Stimulated activated CD4-positive, alpha-beta T cell treated with anti-CD3 and anti-CD28 coated beads, TNF-alpha, amount 100 ng/mL, for 1 hour (primary cell): Measurements from ENCODE around the gene HS6ST1.
"Not testable (repeated sequence)": the region's sequence is repeated elsewhere in the genome, so short reads cannot be mapped to it uniquely, and the experiment has no call there.

Source experiments
- DNase-seq, 3 donors: peaks; one replicate each; pipeline ENCODE4 v3.0.0-alpha.2; 2020; ENCODE audit warnings: low read depth in 3 of 3, low spot score in 1 of 3

The HS6ST1 gene

GRCh38 chr2:128322715-128323554 lies 4.3 kb upstream of the HS6ST1 start:
- no peak for DNase-seq

- peak; percentile 45 to 85 (median 66) for DNase-seq
Observed at GRCh38 chr2:128321784-128322714, 3.4 kb upstream of the HS6ST1 start.

DNA sequence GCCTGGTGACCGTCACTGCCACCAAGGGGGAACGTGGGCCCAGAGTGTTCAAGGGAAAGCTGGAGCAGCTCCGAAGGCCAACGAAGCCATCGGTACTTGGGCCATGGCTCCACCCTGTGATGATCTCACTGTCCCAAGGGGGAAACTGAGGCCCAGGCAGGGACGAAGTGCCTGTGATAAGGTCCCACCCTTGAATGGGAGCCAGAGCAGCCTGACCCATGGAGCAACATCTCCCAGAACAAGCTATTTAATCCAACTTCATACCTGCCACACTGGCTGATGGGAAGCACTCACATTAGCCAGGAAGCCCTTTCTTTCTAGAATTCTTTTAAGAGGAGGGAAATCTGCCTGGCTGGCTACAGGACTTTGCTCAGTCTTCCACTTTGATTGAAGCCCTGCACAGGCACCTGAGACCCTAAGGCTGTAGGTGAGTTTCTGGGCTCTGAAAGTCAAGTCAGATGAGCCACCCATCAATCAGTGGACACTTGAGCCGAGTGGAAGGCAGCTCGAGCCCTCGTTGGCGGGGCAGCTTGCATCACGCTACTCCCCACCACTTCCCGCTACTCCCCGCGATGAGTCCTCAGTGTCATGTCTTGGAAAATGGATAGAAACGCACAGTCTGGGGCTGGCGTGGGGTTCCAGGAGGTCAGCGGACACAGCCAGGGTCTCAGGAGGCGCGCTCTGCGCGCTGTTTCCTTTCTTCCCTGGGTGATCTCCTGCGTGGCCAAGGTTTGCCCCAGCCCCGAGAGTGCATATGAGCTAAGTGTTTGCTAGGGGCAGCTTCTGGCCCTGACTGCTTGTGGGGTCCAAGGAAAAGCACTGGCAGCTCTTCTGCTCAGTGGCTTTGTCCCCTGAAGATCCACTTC lies 2.5 kb upstream of the HS6ST1 start:
- DNase-seq, result no peak

DNA sequence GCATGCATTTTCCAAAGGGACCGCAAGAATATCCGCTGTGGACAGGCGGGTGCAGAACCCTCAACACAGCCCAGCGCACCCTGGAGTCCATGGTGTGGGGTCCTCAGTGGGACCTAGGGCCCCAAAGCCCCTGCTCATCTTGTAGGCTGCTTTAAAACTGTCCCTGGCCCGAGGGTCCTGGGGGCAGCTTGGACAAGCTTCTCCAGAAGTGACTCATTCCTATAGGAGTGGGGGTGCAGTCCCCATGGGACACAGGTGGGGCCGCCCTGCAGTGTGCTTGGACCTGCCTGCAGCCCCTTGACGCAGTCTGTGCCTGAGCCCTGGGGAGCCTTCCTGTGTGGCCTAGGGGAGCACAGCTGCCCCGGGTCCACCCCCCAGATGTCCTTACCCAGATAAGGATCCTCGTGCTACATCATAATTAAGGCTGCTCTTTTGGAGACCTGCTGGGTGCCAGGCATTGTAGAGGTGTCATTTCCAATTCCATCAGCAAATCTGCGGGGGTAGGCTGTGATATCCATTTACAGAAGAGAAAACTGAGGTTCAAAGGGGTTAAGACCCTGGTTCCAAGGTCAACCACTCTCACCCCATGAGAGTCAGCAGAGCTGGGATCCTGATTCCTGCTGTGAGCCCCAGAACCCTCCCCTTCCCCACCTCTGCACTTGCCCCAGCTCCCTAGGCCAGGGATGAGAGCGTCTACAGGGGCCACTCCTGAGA lies 1.7 kb upstream of the HS6ST1 start:
- no peak for DNase-seq

DNA sequence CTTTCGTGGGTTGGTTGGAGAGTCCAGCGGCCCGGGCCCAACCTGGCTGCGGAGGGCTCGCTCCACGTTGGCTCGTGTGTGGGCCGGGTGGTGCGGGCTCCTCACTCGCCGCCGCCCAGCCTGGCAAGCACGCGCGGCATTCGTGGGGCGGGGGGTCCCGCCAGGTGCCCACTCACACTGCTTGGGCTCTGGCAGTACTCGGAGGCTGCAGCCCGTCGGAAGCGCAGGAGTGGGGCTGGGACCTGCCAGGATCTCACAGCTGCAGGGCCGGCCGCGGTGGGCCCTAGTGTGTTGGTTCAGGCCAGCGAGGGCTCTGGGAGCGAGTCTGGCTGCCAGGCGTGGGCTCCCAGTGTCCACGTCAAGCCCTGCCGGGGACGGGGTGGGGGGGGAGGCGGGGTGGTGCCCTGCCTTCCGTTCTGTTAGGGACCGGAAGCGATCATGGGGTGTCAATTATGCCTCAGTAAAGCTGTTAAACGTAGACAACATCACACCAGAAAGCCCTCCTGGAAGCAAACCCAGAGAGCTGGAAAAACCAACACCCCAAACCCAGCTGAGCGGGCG lies 1.0 kb upstream of the HS6ST1 start:
- DNase-seq, result no peak

- DNase-seq, result not testable (repeated sequence)
Observed at GRCh38 chr2:128318245-128318644, 423 bp downstream of the HS6ST1 start.

- DNase-seq, result not testable (repeated sequence)
Observed at GRCh38 chr2:128317899-128318225, 806 bp downstream of the HS6ST1 start.

GRCh38 chr2:128317181-128317898 lies 1.3 kb downstream of the HS6ST1 start:
- no peak for DNase-seq

GRCh38 chr2:128316777-128317180 lies 1.9 kb downstream of the HS6ST1 start:
- DNase-seq, result no peak

- no peak for DNase-seq
Observed at GRCh38 chr2:128315829-128316776, 2.6 kb downstream of the HS6ST1 start.

DNA sequence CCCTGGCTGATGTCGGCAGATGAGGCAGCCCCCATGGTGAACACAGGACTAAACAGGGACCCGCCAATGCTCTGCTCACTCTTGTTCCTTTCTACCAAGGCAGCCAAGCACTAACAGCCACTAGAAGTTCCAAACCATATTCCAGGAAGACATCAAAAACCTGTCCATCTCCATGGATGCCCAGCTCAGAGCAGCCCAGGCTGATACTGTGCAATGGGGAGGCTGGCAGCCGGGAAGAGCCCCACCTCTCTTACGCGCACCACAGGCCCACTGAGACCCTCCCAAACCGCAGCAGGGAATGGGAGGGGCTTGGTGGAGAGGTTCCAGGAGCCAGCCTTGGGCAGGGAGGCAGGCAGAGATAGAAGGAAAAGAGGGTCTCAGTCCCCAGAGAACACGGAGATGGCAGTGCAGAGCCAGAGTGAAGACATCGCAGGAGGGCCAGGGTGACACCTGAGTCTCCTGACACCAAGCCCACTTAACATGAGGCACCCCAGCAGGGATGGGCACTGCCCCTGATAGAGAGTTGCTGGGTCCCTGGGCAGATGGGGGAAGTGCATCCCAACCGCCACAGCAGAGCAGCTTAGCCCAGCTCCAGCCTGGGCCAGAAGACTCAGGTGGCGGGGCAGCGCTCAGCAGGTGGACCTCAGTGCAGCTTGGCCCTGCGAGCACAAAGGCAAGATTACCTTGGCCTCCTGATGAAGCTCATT lies 3.4 kb downstream of the HS6ST1 start:
- no peak for DNase-seq

- no peak for DNase-seq
Observed at GRCh38 chr2:128314348-128315121, 4.1 kb downstream of the HS6ST1 start.

DNA sequence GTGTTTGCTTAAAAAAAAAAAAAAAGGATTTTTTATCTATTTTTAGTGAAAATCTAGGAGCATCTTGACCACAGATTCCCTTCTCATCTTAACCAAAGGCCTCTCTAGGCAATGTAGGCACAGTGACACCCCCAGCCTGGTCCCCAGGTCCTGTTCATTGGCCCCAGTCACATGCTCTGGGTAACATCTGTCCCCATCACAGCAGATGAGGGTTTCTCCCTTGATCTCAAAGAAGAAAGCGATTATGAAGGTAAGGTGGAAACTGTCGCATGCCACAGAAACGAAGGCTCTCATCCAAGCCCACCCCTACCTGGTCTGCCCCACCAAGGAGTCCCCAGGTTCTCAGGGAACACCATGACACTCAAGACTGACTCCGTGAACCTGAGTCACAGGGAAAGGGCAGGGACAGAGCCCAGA lies 4.7 kb downstream of the HS6ST1 start:
- DNase-seq, result no peak

DNA sequence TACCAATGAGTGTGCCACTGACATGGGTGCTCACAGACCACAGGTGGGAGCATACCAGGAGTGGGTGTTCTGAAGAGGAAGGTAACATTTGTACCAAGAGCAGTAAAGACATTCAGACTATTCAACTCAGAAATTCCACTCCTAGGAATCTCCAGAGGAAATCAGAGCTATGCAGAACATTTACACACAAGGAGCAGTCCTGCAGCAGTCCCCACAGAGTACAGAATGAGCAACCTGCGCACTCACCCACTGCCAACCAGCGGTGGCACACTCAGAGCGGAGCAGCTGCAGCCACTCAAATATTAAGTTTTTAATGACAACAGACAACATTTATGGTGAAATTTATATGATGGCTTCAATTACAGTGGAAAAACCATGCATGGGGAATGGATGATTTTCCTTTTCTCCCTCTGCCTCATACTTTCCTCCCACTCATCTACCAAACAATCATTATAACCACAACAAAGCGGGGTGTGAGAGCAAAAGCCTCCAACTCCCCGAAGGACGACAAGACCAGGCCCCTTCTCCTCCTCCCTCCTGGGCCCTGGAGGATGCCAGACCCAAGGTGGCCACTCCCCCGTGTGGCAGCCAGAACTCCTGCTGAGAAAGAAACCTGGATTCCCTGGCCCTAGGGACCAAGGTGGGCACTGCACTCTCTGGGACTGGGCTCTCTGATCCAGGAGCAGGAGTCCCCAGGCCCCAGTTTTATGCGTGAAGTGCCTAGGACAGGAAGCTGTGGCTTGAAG lies 5.4 kb downstream of the HS6ST1 start:
- no peak for DNase-seq

DNA sequence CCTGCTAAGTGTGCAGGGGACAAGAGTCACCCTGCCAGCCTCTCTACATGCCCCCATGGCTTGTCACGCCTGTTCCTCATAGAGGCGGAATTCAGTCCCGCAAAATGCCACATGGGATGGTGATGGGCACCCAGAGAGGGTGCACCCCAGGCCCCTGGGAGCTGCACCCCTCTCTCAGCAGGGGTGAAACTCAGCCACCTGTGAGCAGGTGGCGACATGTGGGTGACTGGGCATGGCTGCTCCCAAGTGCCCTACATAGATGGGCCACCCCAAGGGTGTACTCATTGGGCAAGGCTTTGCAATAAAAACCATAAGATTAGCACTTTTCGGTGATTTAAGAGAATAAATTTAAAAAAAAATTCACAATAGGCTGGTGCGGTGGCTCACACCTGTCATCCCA lies 6.3 kb downstream of the HS6ST1 start:
- no peak for DNase-seq

DNA sequence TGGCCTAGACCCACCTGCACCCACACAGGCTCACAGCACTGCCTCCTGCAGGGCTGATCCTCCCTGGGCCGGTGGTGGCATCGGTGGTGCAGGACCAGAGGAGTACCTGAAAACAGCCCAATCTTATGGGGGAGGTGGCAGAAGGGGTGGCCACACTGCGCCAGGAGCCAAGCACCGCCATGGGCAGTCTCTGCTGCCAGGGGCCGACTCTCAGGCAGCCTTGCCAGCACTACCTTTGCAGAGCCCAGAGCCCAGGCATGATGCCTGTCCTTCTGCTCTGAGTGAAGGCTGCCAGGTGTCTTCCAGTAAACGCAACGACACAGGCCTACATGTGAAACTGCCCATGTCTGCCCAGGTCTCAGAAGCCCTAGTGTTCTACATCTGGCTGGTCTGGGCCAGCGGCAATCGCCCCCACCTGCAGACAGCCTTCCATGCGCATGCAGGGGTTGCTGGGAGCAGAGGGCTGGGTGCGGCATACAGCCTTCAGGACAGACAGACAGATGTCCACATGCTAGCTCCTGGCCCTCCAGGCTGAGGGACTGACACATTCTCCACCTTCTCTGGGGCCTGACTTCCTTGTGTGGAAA lies 6.8 kb downstream of the HS6ST1 start:
- no peak for DNase-seq
